DMS 273 (cell line): ENCODE data around the gene MYEOV.

Experiments
- DNase-seq: peaks from one replicate; lab custom pipeline; 2025; ENCODE audit not compliant: unreplicated experiment; lab: John Stamatoyannopoulos, UW

The MYEOV gene

GRCh38 chr11:69286374-69287371, 7.3 kb upstream of the MYEOV start:
- DNase-seq: no peak

GRCh38 chr11:69287968-69288882, 5.7 kb upstream of the MYEOV start:
- no peak for DNase-seq

GRCh38 chr11:69288883-69289242, 5.1 kb upstream of the MYEOV start:
- DNase-seq: no peak

GRCh38 chr11:69290806-69291205, 3.1 kb upstream of the MYEOV start:
- DNase-seq: no peak

- DNase-seq: no peak
Observed at GRCh38 chr11:69291459-69292110, 2.4 kb upstream of the MYEOV start.

- DNase-seq: peak; percentile 31
Observed at GRCh38 chr11:69292221-69292648, 1.7 kb upstream of the MYEOV start.

- peak; percentile 20 for DNase-seq
Observed at GRCh38 chr11:69293087-69293486, 868 bp upstream of the MYEOV start.

- DNase-seq: no peak
Observed at GRCh38 chr11:69294571-69295078, 670 bp downstream of the MYEOV start.

- no peak for DNase-seq
Observed at GRCh38 chr11:69295079-69295994, 1.4 kb downstream of the MYEOV start.

GRCh38 chr11:69295995-69296889, 2.3 kb downstream of the MYEOV start:
- no peak for DNase-seq

- DNase-seq: peak; percentile 59
Observed at GRCh38 chr11:69296890-69297786, 3.2 kb downstream of the MYEOV start.

- DNase-seq: no peak
Observed at GRCh38 chr11:69297787-69298266, 3.9 kb downstream of the MYEOV start.

- no peak for DNase-seq
Observed at GRCh38 chr11:69298267-69299022, 4.5 kb downstream of the MYEOV start.

GRCh38 chr11:69299023-69299461, 5.1 kb downstream of the MYEOV start:
- DNase-seq: no peak

- no peak for DNase-seq
Observed at GRCh38 chr11:69299572-69299971, 5.6 kb downstream of the MYEOV start.

- no peak for DNase-seq
Observed at GRCh38 chr11:69300120-69301060, 6.4 kb downstream of the MYEOV start.
